AG09309 (cell line): ENCODE data around the gene SLC49A3.

Source experiments
- DNase-seq: peaks from one replicate; pipeline ENCODE4 v3.0.0-alpha.2; 2010; ENCODE audit warnings: low read depth
- H3K4me3 ChIP-seq: 2 replicates; pipeline ENCODE4 v1.5.1; 2011; ENCODE audit warnings: mild to moderate bottlenecking, low read depth, low read length, moderate library complexity; ENCODE audit not compliant: control insufficient read depth
- CTCF ChIP-seq: IDR thresholded peaks from 2 replicates; pipeline ENCODE4 v1.5.1; 2011; ENCODE audit warnings: mild to moderate bottlenecking, low read depth, low read length, inconsistent platforms; ENCODE audit not compliant: insufficient read depth, control insufficient read depth; ENCODE audit errors: missing control alignments

SLC49A3 gene

DNA sequence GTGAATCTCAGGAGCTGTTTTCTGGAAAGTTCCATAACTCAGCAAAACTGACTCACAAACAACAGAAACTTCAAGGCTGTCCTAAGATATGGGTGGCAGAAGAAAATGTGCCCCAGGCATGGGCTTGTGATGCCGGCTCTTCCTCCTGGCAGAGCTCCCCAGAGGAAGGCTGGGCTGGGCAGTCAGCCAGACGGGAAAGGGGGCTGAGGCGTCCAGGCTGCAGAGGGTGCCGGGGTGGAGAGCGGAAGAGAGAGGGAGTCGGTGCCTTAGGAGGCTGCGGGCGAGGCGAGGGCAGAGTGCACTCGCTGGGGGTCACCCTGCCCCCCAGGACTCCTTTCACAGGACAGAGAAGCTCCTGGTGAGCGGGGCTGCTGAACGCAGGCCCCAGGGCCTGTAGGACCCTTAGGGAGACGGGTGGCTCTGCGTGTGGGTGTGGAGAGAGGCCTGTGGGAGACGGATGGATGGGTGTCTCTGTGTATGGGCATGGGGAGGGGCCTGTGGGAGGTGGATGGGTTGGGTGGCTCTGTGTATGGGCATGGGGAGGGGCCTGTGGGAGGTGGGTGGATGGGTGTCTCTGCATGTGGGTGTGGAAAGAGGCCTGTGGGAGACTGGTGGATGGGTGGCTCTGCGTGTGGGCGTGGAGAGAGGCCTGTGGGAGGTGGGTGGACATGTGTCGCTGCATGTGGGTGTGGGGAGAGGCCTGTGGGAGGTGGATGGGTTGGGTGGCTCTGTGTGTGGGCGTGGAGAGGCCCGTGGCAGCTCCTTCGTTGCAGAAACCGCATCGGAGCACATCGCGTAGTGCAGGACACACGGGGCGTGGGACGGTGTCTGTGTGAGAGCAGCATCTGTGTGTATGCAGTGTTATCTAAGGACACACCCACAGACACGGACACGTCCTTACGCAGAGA is 32.6 kb upstream of the SLC49A3 start:
- no peak overlapping the region for H3K4me3 ChIP-seq
- TF ChIP-seq CTCF: no peak
- DNase-seq: no peak

DNA sequence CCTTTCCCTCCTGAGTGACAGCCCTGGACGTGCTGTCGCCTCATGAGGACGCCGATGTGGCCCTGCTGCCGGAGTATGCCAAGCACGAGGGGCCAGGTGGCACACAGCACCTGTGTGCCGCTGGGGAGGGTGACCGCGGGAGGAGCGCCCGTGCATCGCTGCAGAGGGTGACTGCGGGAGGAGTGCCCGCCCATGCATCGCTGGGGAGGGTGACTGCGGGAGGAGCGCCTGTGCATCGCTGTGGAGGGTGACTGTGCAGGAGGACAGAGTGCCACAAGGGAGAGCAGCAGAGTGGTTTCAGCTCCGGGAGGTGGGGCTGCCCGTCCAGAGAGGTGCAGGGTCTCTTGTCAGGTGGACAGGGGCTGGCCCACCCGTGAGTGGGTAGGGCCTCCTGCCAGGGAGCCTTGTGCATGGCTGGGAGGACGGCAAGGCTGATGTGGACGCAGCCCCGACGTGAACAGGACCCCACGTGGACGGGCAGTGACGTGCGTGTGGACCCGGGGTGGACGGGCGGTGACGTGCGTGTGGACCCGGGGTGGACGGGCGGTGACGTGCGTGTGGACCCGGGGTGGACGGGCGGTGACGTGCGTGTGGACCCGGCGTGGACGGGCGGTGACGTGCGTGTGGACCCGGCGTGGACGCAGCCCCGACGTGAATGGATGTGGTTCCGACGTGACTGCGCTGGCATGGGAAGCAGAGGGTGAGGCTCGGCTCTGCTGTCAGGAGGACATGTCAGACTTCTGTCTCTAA is 31.3 kb upstream of the SLC49A3 start:
- H3K4me3 ChIP-seq: no peak overlapping the region
- no peak for TF ChIP-seq CTCF
- DNase-seq: no peak

DNA sequence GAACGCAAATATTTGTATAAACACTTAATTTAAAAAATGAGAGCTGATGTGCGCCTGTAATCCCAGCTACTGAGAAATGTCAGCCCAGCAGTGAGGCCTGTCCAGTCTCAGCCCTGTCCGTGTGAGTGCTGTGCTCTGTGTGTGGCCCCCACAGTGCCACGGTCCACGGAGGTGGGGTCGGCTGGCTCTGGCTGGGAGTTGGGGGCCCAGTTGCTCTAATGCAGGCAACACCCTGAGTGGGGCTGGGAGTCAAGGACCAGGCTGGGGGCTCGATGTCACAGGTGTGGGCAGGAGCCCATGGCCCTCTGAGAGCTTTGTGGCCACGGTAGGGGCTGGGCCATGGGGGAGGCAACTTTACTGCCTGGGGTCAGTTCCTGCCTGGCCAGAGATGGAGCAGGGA is 29.5 kb upstream of the SLC49A3 start:
- no peak for DNase-seq
- H3K4me3 ChIP-seq: no peak overlapping the region
- TF ChIP-seq CTCF: no peak

GRCh38 chr4:717601-718320 is 28.8 kb upstream of the SLC49A3 start:
- DNase-seq: no peak
- H3K4me3 ChIP-seq: no peak overlapping the region
- TF ChIP-seq CTCF: no peak

DNA sequence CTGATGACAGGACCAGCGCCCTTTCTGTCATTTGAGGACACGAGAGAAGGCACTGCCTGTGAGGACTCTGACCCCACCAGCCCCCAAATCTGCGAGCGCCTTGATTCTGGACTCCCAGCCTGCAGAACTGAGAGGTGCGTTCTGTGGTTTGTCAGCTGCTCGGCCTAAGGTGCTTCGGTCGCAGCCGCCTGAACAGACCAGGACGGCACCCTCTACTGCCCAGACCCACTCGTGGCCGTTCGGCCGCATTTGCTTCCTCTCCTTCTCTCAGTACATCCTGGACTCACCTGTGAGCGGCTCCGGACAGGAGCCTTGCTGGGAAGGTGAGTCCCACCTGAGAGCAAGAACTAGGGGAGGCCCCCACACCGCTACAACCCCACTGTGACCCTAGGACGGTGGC is 25.1 kb upstream of the SLC49A3 start:
- DNase-seq: no peak
- TF ChIP-seq CTCF: no peak
- no peak overlapping the region for H3K4me3 ChIP-seq

DNA sequence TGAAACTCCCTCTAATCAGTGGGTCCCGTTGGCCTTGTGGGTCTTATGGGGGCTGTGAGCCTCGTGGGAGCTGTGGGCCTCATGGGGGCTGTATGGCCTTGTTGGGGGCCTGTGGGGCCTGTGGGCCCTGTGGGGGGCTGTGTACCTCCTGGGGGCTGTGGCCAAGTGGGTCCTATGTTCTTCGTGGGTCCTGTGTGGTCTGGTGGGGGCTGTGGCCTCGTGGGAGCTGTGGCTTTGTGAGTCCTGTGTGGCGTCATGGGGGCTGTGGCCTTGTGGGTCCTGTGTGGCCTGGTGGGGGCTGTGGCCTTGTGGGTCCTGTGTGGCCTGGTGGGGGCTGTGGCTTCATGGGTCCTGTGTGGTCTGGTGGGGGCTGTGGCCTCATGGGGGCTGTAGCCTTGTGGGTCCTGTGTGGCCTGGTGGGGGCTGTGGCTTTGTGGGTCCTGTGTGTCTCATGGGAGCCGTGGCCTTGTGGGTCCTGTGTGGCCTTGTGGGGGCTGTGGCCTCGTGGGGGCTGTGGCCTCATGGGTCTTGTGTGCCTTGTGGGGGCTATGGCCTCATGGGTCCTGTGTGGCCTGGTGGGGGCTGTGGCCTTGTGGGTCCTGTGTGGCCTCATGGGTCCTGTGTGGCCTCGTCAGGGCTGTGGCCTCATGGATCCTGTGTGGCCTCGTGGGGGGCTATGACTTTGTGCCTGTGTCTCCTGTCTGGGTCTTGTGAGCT is 24.1 kb upstream of the SLC49A3 start:
- no peak overlapping the region for H3K4me3 ChIP-seq
- no peak for DNase-seq
- TF ChIP-seq CTCF: no peak
